GM10847 (cell line): ENCODE results near the gene KPTN.
A peak's percentile ranks its signal among the peaks of the same experiment; 100 is the strongest.

Source experiments
- POLR2A ChIP-seq: IDR thresholded peaks from 2 replicates; pipeline ENCODE4 v1.6.1; 2011; ENCODE audit not compliant: insufficient read length; ENCODE audit errors: extremely low read depth

KPTN gene

GRCh38 chr19:47483800-47484690 is at the start of gene KPTN:
Gene KPTN, minus strand, starts transcription at chr19:47484219. Its CDS starts 59 bp downstream, at chr19:47484160.
- peak; percentile 68 for TF ChIP-seq POLR2A

GRCh38 chr19:47531640-47532387 is 47.8 kb upstream of the KPTN start:
- TF ChIP-seq POLR2A: no peak

DNA sequence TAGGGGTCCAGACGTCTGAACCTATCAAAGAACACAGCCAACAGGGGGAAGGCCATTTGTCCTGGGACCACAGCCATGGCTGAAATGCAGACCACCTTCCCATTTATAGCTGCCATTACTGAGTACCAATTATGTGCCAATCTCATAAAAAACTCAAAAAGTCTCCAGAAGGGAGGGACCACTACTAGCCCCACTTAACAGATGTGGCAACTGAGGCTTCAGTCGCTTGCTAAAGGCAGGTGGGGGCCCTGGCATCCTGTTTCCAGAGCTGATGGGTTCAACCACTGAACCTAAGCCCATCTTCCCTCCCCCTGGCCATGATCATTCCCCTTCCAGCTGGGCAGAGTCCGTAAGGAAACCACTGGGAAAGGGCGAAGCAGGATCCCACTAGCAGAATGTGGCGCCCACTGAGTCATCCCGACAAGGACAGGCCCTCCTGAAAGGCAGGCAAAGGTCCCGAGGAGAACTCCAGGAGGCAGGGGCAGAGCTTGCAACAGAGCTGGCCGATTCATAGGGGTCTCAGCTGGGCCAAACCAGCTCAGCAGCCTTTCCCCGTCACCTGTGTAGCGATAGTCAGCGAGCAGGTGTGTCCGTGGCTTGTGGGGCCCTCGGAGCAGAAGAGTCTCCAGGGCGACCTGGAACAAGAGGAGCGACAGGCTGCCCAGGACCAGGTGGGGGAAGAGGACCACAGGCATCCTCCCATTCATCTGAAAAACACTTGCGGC is 45.2 kb upstream of the KPTN start:
- TF ChIP-seq POLR2A: no peak

- TF ChIP-seq POLR2A: no peak
Observed at GRCh38 chr19:47526798-47527197, 42.8 kb upstream of the KPTN start.

DNA sequence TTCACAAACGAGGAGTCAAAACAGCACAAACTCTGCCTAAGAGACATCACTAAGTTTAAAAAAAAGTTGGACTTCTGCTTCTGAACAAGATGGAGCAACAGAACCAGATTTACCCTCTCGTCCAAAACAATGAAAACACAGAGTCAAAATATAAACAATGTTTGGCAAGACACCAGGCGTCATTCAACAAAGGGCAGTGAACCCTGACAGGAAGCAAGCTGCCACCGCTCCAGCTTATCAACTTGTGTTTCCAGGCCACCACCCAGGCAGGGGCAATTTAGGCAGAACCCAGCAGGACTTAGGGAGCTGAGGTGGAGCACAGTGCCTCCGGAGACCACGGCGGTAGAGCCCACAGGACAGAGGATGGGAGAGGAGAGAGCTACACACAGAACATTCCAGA is 39.5 kb upstream of the KPTN start:
- no peak for TF ChIP-seq POLR2A

DNA sequence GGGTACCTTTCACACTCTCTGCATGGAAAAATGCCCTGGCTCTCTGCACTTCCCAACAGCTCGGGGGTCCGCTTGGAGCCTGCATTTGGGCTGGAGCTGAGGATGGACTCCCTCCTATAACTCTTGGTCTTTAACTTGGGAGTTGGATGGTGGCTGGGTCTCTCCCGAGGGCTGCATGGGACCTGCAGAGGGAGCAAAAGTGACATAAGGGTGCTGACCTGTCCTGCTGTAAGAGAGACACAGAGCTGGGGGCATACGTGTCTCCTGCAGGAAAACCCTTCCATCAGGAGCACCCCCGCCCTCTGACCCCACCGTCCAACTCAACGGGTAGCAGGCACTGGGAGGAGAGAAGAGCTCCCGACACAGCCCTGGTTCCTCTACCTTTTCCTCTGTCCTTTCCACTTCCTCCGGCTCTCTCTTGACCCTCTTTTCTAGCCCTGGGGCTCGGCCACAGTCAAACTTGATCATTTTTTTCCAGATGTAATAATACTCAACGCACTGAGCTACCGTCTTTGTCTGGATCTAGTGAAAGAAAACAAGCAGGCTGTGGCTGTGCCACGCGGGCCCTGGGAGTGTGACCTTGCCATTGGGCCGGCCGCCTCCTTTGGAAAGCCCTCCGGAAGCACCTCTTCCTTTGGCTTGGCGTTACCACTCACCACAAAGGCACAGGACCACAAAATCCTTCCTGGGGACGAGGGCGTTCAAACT is 37.6 kb upstream of the KPTN start:
- no peak for TF ChIP-seq POLR2A

GRCh38 chr19:47520839-47521238 is 36.8 kb upstream of the KPTN start:
- TF ChIP-seq POLR2A: no peak

DNA sequence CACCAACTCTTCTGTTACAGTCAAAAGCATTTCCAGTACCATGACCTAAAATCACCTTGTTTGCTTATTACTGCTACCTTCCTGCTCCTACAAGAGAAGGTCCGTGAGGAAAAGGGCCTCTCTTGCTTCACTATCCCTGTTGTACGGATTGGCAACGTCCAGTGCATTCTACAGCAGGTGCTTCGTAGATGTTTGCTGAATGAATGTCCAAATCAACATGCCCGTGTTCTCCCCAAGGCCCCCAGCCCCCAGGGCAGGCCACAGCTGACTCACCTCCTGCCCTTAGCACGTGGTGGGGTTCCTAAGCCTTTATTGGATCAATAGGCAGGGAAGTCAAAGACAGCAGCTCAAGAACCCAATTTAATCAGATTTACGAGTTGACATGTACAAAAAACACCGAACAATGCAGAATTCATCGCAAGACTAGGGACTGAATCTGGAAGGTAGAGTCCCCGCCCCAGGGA is 36.4 kb upstream of the KPTN start:
- no peak for TF ChIP-seq POLR2A

DNA sequence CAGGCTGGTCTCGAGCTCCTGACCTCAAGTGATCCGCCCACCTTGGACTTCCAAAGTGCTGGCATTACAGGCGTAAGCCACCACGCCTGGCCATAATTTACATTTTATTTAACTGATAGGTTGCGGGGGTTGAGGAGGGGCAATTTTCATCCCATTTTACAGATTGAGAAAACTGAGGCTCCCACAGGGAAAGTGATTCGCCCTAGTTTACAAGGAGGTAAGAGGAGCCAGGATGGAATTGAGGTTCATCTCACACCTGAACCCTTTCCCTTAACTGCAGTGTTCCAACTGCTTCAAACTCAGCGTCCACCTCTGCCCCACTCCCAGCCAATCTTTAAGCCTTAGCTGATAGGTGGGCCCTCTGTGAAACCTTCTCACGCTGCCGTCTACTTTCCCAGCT is 34.8 kb upstream of the KPTN start:
- TF ChIP-seq POLR2A: no peak

DNA sequence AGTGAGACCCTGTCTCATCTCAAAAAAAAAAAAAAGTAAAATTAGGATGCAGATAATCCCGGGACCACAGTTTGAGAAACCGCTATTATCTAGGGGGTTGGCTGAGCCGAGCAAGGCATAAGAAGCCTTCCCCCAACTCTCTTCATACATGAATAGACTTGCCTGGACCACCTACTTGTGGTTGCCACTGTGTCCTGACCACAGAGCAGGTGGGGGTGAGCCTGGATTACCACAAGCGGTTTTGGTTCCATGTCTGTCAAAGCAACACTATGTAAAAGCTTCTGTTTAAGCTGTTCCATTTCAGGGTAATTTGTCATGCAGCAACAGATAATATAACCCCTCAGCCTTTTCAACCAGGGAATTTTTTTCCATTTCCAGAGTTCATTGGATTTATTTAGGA is 34.1 kb upstream of the KPTN start:
- no peak for TF ChIP-seq POLR2A

GRCh38 chr19:47514869-47515588 is 31.0 kb upstream of the KPTN start, which contains the start of gene NAPA:
Gene NAPA, minus strand, starts transcription at chr19:47515063. Its CDS starts 123 bp downstream, at chr19:47514940.
- peak; percentile 85 for TF ChIP-seq POLR2A

- no peak for TF ChIP-seq POLR2A
Observed at GRCh38 chr19:47514151-47514868, 30.3 kb upstream of the KPTN start.

DNA sequence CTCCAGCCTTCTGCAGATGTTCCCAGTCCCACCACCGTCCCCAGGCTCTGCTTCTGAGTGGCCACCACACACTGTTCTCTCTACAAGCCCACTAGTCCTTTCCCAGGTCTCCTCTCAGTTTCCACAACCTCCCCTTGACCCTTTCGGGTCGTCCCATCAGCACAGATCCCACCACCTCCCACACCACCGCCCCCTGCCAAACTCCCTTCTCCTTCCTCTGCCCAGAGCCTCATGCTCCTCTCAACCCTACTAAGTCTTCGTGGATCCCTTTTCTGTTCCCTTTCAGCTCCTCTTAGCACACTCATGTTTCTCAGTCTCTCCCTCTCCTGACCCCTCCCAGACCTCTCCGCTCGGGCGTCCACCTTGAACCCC is 28.9 kb upstream of the KPTN start:
- TF ChIP-seq POLR2A: no peak

- TF ChIP-seq POLR2A: no peak
Observed at GRCh38 chr19:47512183-47512947, 28.3 kb upstream of the KPTN start.
